Prostate gland (tissue), 2 donors: ENCODE results near the gene BTBD7.

ENCODE experiments used
- CTCF ChIP-seq, 4 experiments: fragments of 200-600 bp in 2 of 4; fragments of 450-650 bp in 2 of 4; sonication (generic) in 2 of 4; IDR thresholded peaks; 1 replicate in 3 of 4; 2 replicates in 1 of 4; pipeline ENCODE4 v1.5.1; 2016 to 2019; ENCODE audit warnings: antibody characterized with exemption in 4 of 4, mild to moderate bottlenecking in 2 of 4, moderate library complexity in 2 of 4
- POLR2A ChIP-seq: fragments of 450-650 bp; IDR thresholded peaks from one replicate; pipeline ENCODE4 v1.6.1; 2016; ENCODE audit warnings: antibody characterized with exemption, mild to moderate bottlenecking
- POLR2AphosphoS5 ChIP-seq: sonication (generic); formaldehyde crosslinking; IDR thresholded peaks from one replicate; pipeline ENCODE4 v1.6.1; 2017; ENCODE audit warnings: antibody characterized with exemption

- TF ChIP-seq POLR2A (no peak), CTCF (IDR thresholded peaks at IDR 0.05) (no peak), POLR2AphosphoS5 (no peak)
Measured at GRCh38 chr14:93379831-93380230, 47.0 kb upstream of the BTBD7 start.
